Measurements from ENCODE around the gene PCDHB5.
"Not testable (repeated sequence)": the region's sequence is repeated elsewhere in the genome, so short reads cannot be mapped to it uniquely, and the experiment has no call there.

DNA sequence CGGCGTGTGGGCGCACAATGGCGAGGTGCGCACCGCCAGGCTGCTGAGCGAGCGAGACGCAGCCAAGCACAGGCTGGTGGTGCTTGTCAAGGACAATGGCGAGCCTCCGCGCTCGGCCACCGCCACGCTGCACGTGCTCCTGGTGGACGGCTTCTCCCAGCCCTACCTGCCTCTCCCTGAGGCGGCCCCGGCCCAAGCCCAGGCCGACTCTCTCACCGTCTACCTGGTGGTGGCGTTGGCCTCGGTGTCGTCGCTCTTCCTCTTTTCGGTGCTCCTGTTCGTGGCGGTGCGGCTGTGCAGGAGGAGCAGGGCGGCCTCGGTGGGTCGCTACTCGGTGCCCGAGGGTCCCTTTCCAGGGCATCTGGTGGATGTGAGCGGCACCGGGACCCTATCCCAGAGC is 17.1 kb downstream of the PCDHB5 start:
- TF ChIP-seq, protein P1, sequence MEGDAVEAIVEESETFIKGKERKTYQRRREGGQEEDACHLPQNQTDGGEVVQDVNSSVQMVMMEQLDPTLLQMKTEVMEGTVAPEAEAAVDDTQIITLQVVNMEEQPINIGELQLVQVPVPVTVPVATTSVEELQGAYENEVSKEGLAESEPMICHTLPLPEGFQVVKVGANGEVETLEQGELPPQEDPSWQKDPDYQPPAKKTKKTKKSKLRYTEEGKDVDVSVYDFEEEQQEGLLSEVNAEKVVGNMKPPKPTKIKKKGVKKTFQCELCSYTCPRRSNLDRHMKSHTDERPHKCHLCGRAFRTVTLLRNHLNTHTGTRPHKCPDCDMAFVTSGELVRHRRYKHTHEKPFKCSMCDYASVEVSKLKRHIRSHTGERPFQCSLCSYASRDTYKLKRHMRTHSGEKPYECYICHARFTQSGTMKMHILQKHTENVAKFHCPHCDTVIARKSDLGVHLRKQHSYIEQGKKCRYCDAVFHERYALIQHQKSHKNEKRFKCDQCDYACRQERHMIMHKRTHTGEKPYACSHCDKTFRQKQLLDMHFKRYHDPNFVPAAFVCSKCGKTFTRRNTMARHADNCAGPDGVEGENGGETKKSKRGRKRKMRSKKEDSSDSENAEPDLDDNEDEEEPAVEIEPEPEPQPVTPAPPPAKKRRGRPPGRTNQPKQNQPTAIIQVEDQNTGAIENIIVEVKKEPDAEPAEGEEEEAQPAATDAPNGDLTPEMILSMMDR (IDR thresholded peaks at IDR 0.05; ENCODE audit: borderline replicate concordance, extremely low read depth, low read length, poor library complexity, severe bottlenecking): not testable (repeated sequence)
- TF ChIP-seq EZH2 (IDR thresholded peaks at IDR 0.05; ENCODE audit: borderline replicate concordance, low read depth, low read length, severe bottlenecking): not testable (repeated sequence)
